GM12878 (cell line): ENCODE results near the gene SHLD1.

Experiments used
- MAX ChIP-seq: IDR thresholded peaks from 2 replicates; pipeline ENCODE4 v1.6.1; 2012; ENCODE audit warnings: low read depth, low read length, improper control_type of control experiment
- POLR2A ChIP-seq: IDR thresholded peaks from 2 replicates; pipeline ENCODE4 v1.6.1; 2011; ENCODE audit warnings: low read depth, mild to moderate bottlenecking, low read length
- REST ChIP-seq: IDR thresholded peaks from 2 replicates; pipeline ENCODE4 v1.6.1; 2012; ENCODE audit warnings: mild to moderate bottlenecking, low read depth, low read length
- SMAD1 ChIP-seq: fragments of 450-650 bp; IDR thresholded peaks from 2 replicates; pipeline ENCODE4 v1.6.1; 2018; ENCODE audit warnings: mild to moderate bottlenecking, low read depth; ENCODE audit not compliant: partially characterized antibody
- TARDBP ChIP-seq: IDR thresholded peaks from 2 replicates; pipeline ENCODE4 v1.6.1; 2016; ENCODE audit warnings: borderline replicate concordance
- YY1 ChIP-seq: IDR thresholded peaks from 2 replicates; pipeline ENCODE4 v1.6.1; 2011; ENCODE audit warnings: low read depth, mild to moderate bottlenecking, low read length
- TF ChIP-seq, protein P1 (sequence below), 3 experiments: IDR thresholded peaks in 2 of 3; conservative IDR thresholded peaks in 1 of 3; 2 replicates each; pipeline ENCODE4 v1.5.1; 2011; ENCODE audit warnings: low read depth in 3 of 3, low read length in 3 of 3, mild to moderate bottlenecking in 3 of 3, control low read depth in 2 of 3, moderate library complexity in 2 of 3, inconsistent platforms in 1 of 3, mixed read lengths in 1 of 3; ENCODE audit not compliant: control insufficient read depth in 2 of 3, insufficient read depth in 1 of 3; ENCODE audit errors: extremely low read depth in 1 of 3
- TF ChIP-seq, protein P2 (sequence below): IDR thresholded peaks from 2 replicates; pipeline ENCODE4 v1.6.1; 2011; ENCODE audit warnings: low read depth, mild to moderate bottlenecking, low read length, moderate library complexity, borderline replicate concordance; ENCODE audit errors: extremely low read depth

- TF ChIP-seq TARDBP (no peak), MAX (no peak), REST (no peak), SMAD1 (no peak), YY1 (no peak), POLR2A (no peak)
- TF ChIP-seq, protein P1, sequence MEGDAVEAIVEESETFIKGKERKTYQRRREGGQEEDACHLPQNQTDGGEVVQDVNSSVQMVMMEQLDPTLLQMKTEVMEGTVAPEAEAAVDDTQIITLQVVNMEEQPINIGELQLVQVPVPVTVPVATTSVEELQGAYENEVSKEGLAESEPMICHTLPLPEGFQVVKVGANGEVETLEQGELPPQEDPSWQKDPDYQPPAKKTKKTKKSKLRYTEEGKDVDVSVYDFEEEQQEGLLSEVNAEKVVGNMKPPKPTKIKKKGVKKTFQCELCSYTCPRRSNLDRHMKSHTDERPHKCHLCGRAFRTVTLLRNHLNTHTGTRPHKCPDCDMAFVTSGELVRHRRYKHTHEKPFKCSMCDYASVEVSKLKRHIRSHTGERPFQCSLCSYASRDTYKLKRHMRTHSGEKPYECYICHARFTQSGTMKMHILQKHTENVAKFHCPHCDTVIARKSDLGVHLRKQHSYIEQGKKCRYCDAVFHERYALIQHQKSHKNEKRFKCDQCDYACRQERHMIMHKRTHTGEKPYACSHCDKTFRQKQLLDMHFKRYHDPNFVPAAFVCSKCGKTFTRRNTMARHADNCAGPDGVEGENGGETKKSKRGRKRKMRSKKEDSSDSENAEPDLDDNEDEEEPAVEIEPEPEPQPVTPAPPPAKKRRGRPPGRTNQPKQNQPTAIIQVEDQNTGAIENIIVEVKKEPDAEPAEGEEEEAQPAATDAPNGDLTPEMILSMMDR (IDR thresholded peaks at IDR 0.05 in 2 of 3, conservative IDR thresholded peaks at IDR 0.05 in 1 of 3; ENCODE audit: control insufficient read depth in 2 of 3, extremely low read depth in 1 of 3, insufficient read depth in 1 of 3, low read depth in 3 of 3, low read length in 3 of 3), result no peak
- TF ChIP-seq, protein P2, sequence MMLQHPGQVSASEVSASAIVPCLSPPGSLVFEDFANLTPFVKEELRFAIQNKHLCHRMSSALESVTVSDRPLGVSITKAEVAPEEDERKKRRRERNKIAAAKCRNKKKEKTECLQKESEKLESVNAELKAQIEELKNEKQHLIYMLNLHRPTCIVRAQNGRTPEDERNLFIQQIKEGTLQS, result no peak
Observed at GRCh38 chr20:5706797-5707196, 43.4 kb upstream of the SHLD1 start.
